Esophagus muscularis mucosa (tissue), 3 donors: Measurements from ENCODE around the gene CACNB4.

Experiments
- CTCF ChIP-seq, 3 experiments: fragments of 200-600 bp in 2 of 3; fragments of 450-650 bp in 1 of 3; sonication (generic) in 2 of 3; IDR thresholded peaks; one replicate each; pipeline ENCODE4 v1.5.1; 2017 to 2019; ENCODE audit warnings: antibody characterized with exemption in 3 of 3, mild to moderate bottlenecking in 2 of 3, moderate library complexity in 1 of 3
- POLR2A ChIP-seq: fragments of 450-650 bp; IDR thresholded peaks from one replicate; pipeline ENCODE4 v1.6.1; 2017; ENCODE audit warnings: antibody characterized with exemption, moderate library complexity, mild to moderate bottlenecking, low read depth

- no peak for TF ChIP-seq POLR2A
- no peak for TF ChIP-seq CTCF (IDR thresholded peaks at IDR 0.05)
Observed at GRCh38 chr2:151796774-151797173, 302.1 kb downstream of the CACNB4 start.
